HL-60 (cell line): ENCODE measurements around the gene WNT5A.

Experiments
- POLR2AphosphoS5 ChIP-seq: IDR thresholded peaks from 2 replicates; pipeline ENCODE4 v1.6.1; 2012; ENCODE audit warnings: low read depth
- SPI1 ChIP-seq: IDR thresholded peaks from 2 replicates; pipeline ENCODE4 v1.6.1; 2012; ENCODE audit warnings: low read depth, mild to moderate bottlenecking, borderline replicate concordance
- TF ChIP-seq, protein P1 (sequence below): IDR thresholded peaks from one replicate; pipeline ENCODE4 v1.5.1; 2011; ENCODE audit warnings: low read length, control low read depth, inconsistent platforms; ENCODE audit not compliant: insufficient read depth

DNA sequence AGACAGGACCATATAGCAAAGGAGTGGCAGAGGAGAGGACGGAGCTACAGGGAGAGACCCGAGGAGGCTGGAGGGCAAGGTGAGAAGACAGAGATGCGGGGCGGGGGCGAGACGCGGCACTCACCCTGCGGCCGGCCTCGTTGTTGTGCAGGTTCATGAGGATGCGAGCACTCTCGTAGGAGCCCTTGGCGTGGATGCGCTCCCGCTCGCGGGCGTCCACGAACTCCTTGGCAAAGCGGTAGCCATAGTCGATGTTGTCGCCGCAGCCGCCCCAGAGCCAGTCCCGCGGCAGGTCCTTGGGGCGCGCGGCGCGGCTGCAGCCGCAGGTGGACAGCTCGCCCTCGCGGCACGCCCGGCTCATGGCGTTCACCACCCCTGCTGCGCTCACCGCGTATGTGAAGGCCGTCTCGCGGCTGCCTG, 12.9 kb downstream of the WNT5A start:
- TF ChIP-seq SPI1 (no peak), POLR2AphosphoS5 (no peak)
- TF ChIP-seq, protein P1, sequence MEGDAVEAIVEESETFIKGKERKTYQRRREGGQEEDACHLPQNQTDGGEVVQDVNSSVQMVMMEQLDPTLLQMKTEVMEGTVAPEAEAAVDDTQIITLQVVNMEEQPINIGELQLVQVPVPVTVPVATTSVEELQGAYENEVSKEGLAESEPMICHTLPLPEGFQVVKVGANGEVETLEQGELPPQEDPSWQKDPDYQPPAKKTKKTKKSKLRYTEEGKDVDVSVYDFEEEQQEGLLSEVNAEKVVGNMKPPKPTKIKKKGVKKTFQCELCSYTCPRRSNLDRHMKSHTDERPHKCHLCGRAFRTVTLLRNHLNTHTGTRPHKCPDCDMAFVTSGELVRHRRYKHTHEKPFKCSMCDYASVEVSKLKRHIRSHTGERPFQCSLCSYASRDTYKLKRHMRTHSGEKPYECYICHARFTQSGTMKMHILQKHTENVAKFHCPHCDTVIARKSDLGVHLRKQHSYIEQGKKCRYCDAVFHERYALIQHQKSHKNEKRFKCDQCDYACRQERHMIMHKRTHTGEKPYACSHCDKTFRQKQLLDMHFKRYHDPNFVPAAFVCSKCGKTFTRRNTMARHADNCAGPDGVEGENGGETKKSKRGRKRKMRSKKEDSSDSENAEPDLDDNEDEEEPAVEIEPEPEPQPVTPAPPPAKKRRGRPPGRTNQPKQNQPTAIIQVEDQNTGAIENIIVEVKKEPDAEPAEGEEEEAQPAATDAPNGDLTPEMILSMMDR, result no peak
